DND-41 (cell line): ENCODE data around the gene DAPP1.

Experiments
- ATAC-seq: fragments of 200-7000 bp; cut with Tn5 transposase; 3 replicates; pipeline ENCODE4 v1.9.1; 2021; ENCODE audit warnings: low read depth; ENCODE audit not compliant: insufficient read depth
- DNase-seq: peaks from one replicate; pipeline ENCODE4 v3.0.0-alpha.2; 2020
- H2AFZ ChIP-seq: 2 replicates; pipeline ENCODE4 v1.6.0; 2012; ENCODE audit warnings: low read depth, low read length
- H3K27ac ChIP-seq: 2 replicates; pipeline ENCODE4 v1.5.1; 2012; ENCODE audit warnings: low read length, inconsistent platforms
- H3K27me3 ChIP-seq: fragments of 200-600 bp; sonication (generic); 2 replicates; pipeline ENCODE4 v1.6.0; 2012; ENCODE audit warnings: low read length, mild to moderate bottlenecking, inconsistent platforms; ENCODE audit not compliant: insufficient read depth, poor library complexity
- H3K36me3 ChIP-seq: 2 replicates; pipeline ENCODE4 v1.5.1; 2012; ENCODE audit warnings: low read length, inconsistent platforms; ENCODE audit not compliant: insufficient read depth
- H3K4me1 ChIP-seq: 2 replicates; pipeline ENCODE4 v1.5.1; 2012; ENCODE audit warnings: mild to moderate bottlenecking, low read length; ENCODE audit not compliant: insufficient read depth
- H3K4me2 ChIP-seq: 2 replicates; pipeline ENCODE4 v1.6.0; 2012; ENCODE audit warnings: mild to moderate bottlenecking, moderate library complexity, low read length, inconsistent platforms; ENCODE audit not compliant: insufficient read depth
- H3K4me3 ChIP-seq, 2 experiments: fragments of 200-600 bp in 1 of 2; shearing (Covaris generic) in 1 of 2; 2 replicates each; pipeline ENCODE4 v1.5.1; 2012 to 2016; ENCODE audit warnings: inconsistent platforms in 2 of 2, low read length in 2 of 2, mild to moderate bottlenecking in 2 of 2, low read depth in 1 of 2, moderate library complexity in 1 of 2
- H3K79me2 ChIP-seq: 2 replicates; pipeline ENCODE4 v1.6.0; 2012; ENCODE audit warnings: low read length, inconsistent platforms; ENCODE audit not compliant: insufficient read depth
- H3K9ac ChIP-seq: 2 replicates; pipeline ENCODE4 v1.6.0; 2012; ENCODE audit warnings: low read depth, mild to moderate bottlenecking, inconsistent platforms, low read length, moderate library complexity
- H3K9me3 ChIP-seq: 2 replicates; pipeline ENCODE4 v1.5.1; 2012; ENCODE audit warnings: low read length, moderate library complexity, mild to moderate bottlenecking, inconsistent platforms; ENCODE audit not compliant: insufficient read depth, severe bottlenecking
- H4K20me1 ChIP-seq: 2 replicates; pipeline ENCODE4 v1.6.0; 2012; ENCODE audit warnings: low read length; ENCODE audit not compliant: insufficient read depth
- CTCF ChIP-seq: IDR thresholded peaks from 2 replicates; pipeline ENCODE4 v1.5.1; 2012; ENCODE audit warnings: borderline replicate concordance, low read length, moderate library complexity, mild to moderate bottlenecking; ENCODE audit not compliant: poor library complexity, severe bottlenecking; ENCODE audit errors: extremely low read depth
- EZH2 ChIP-seq: IDR thresholded peaks from 3 replicates; pipeline ENCODE4 v1.6.1; 2012; ENCODE audit warnings: borderline replicate concordance, low read depth, mild to moderate bottlenecking, moderate library complexity, low read length, inconsistent platforms; ENCODE audit not compliant: severe bottlenecking

Gene DAPP1

DNA sequence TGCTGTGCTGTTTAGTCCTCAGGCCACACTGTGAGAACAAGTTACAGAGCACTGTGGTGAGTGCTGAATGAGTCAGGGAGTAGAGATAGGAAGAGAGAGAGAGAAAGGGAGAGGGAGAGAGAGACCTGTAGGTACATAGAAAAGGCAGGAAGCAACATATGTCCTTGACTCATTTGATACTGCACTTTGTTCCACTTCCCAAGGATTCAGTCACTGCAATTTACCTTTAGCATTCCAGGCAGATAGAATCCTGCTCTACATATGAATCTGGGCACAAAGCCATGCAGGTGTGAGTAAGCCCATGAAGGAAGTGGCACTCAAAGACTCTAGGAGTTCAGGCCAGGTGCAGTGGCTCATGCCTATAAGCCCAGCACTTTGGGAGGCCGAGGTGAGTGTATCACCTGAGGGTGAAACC, 1.0 kb upstream of the DAPP1 start:
- DNase-seq = no peak

GRCh38 chr4:99817309-99817890, 773 bp downstream of the DAPP1 start:
- Histone ChIP-seq H3K79me2 (no peaks in the 10 kb centered on the region), H3K4me3 (no peak overlapping the region), H3K27me3 (peaks cover 2% of the 10 kb centered on the region), H2AFZ (no peak overlapping the region), H3K9me3 (no peaks in the 10 kb centered on the region), H3K27ac (no peak overlapping the region), H3K36me3 (no peaks in the 10 kb centered on the region), H3K9ac (no peak overlapping the region), H4K20me1 (no peaks in the 10 kb centered on the region), H3K4me1 (no peaks in the 10 kb centered on the region), H3K4me2 (no peak overlapping the region)
- DNase-seq (no peak), ATAC-seq (no peak)
- TF ChIP-seq CTCF (no peak), EZH2 (no peak)

More for the DNA sequence above, 1.0 kb upstream of the DAPP1 start:
- H3K4me2 ChIP-seq = no peak overlapping the region
- H3K27ac ChIP-seq = no peak overlapping the region
- TF ChIP-seq CTCF = no peak
- TF ChIP-seq EZH2 = no peak
- no peaks in the 10 kb centered on the region for H3K9me3 ChIP-seq
- no peaks in the 10 kb centered on the region for H3K4me1 ChIP-seq
- H4K20me1 ChIP-seq = no peaks in the 10 kb centered on the region
- no peak for ATAC-seq
- no peak overlapping the region for H3K4me3 ChIP-seq
- H3K79me2 ChIP-seq = no peaks in the 10 kb centered on the region
- no peak overlapping the region for H3K9ac ChIP-seq
- H2AFZ ChIP-seq = no peak overlapping the region
- H3K27me3 ChIP-seq = peaks cover 2% of the 10 kb centered on the region
- no peaks in the 10 kb centered on the region for H3K36me3 ChIP-seq

GRCh38 chr4:99818661-99819060, 2.0 kb downstream of the DAPP1 start:
- Histone ChIP-seq H3K36me3 (no peaks in the 10 kb centered on the region), H3K9me3 (no peaks in the 10 kb centered on the region), H2AFZ (no peak overlapping the region), H3K79me2 (no peaks in the 10 kb centered on the region), H3K27ac (no peak overlapping the region), H3K27me3 (peaks cover 2% of the 10 kb centered on the region), H4K20me1 (no peaks in the 10 kb centered on the region), H3K4me2 (no peak overlapping the region), H3K4me1 (no peaks in the 10 kb centered on the region), H3K9ac (no peak overlapping the region), H3K4me3 (no peak overlapping the region)
- no peak for TF ChIP-seq EZH2
- TF ChIP-seq CTCF = no peak
- ATAC-seq (no peak), DNase-seq (no peak)
